HG03432 (cell line): ENCODE results near the gene APLF.

ENCODE experiments used
- ATAC-seq: cut with Tn5 transposase; IDR thresholded peaks from one replicate; pipeline ENCODE4 v1.9.1; 2021; ENCODE audit warnings: mild to moderate bottlenecking, moderate library complexity; ENCODE audit not compliant: unreplicated experiment

The APLF gene

DNA sequence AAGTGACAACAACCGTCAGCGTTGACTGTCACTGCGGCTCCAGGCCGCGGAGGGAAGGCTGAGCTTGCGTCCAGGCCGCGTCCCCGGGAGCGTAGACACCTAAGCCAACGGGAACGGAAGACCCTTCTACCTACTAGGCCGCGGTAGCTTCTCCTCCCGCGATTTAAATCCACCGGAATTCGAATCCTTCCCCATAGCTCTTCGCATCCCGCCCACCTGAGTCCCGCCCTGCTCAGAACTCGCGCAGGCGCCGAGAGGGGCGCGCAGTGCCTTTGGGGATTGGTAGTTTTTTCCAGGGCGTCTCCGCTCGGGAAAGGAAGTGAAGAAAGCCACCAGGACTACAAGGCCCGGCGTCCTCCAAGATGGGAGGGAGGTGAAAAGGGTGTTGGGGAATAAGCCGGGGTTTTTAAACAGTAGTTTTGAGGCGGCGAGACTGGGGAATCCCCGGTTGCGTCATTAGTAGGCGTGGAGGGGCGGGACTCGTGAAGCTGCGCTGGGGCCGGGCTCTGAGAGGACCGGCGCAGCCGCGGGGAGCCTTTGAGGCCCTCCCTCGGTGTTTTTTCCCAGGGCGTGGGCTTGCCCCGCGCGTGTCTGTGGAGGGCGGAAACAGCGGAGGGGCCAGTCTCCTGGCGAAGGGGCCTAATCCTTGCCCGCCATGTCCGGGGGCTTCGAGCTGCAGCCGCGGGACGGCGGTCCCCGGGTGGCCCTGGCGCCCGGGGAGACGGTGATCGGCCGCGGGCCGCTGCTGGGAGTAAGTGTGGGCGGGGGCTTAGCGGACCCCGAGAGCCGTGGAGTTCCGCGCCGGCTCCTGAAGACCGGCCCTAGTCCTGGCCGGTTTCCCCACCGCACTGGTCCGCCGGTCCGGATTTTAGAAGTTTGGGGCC, at the start of gene APLF, which contains the start of gene FBXO48:
APLF (plus strand) TSS at position 509 of the 884 bp plus-strand sequence; CDS start at position 656, 147 bp downstream.
FBXO48 (minus strand) TSS at position 218 of the 884 bp plus-strand sequence. CDS start 2,149 bp downstream, outside the sequence.
- ATAC-seq: peak; percentile 95

- no peak for ATAC-seq
Measured at GRCh38 chr2:68417926-68418325, 49.5 kb upstream of the APLF start.

- ATAC-seq: no peak
Measured at GRCh38 chr2:68418419-68418818, 49.0 kb upstream of the APLF start.

- peak; percentile 59 for ATAC-seq
Measured at GRCh38 chr2:68418855-68419254, 48.5 kb upstream of the APLF start.

- no peak for ATAC-seq
Measured at GRCh38 chr2:68420254-68420910, 47.0 kb upstream of the APLF start.

DNA sequence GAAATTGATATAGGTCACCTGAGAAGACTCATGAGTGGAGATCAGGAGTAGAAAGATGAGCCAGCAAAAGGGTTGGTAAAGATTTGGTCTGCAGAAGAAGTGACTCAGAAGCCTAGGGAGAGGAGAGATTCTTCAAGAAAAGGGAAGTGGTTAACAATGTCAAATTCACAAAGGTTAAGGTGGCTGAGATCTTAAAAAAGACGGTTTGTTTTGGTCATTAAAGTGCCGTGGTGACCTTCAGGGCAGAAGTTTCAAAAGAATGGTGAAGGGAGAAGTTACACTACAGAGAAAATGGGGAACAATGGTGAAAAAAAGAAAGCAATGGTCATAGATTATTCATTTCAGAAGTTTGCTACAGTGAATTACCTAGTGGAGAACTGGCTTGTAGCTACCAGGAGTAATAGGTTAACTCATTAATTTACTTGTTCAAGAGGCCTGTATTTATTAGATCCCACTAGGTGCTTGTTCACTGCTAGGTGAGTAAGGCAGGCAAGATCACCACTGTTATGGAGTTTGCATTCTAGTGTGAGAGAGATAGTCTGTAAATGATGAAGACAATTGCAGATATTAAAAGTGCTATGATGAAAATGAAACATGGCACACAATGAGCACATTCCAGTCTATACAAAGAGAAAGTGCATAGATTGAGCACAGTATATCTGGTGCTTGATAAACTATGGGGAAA, 43.3 kb upstream of the APLF start:
- ATAC-seq: peak; percentile 87

DNA sequence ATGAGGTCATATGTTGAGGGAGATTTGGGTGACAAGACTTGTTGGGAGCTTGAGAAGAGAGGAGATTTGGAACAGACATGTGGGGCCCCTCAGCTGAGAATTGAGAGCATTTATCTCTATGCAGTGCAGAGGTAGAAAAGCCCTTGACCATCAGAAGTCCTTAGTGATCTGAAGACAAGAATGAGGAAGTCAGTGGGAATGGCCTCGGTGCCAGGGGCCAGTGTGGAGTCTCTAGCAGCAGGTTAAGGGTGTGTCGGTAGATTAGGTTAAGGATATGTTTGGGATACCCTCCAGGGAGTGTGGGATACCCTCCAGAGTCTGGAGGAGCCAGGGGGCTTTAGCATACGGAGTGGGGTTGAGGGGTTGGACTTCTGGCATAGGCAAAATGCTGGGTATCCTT, 41.9 kb upstream of the APLF start:
- ATAC-seq: no peak

DNA sequence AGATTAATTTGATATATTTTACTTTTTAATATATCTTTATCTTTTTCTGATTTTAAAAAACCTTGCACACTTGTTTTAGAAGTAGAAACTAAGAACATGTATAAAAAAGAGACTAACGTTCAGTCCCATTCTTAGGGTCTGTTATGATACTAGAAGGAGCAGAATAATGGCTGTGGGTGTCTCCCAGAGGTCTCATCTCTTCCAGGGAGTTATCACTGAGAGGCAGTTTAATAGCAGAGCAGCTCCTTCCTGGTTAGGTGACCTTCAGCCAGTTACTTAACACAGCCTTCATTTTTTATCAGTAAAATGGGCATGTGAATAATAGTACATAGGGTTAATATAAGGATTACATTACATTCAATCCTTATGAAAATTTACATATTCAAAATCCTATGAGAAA, 40.9 kb upstream of the APLF start:
- no peak for ATAC-seq

- ATAC-seq: peak; percentile 32
Measured at GRCh38 chr2:68426848-68427579, 40.4 kb upstream of the APLF start.

DNA sequence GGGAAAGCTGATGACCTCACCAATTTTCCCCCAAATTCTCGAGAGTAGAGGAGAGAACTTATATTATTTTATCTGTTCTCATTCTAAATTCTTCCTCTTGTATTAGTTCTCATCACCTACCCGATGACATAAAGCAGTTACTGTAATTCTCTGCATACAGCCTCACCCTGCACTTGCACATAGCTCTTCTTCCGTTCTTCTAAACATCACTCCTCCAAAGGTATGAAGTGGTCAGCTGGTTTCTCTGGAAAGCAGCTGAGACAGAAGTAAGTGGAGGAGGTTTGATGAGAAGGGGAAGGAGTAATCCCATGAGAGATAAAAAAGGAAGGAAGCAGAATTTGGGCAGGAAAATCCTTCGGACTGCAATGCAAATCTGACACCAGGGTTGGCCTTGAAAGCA, 39.3 kb upstream of the APLF start:
- no peak for ATAC-seq

GRCh38 chr2:68428746-68429145, 38.6 kb upstream of the APLF start:
- ATAC-seq: no peak

- no peak for ATAC-seq
Measured at GRCh38 chr2:68429311-68429826, 38.0 kb upstream of the APLF start.

GRCh38 chr2:68431316-68431972, 35.9 kb upstream of the APLF start:
- ATAC-seq: no peak

GRCh38 chr2:68432696-68433658, 34.4 kb upstream of the APLF start:
- ATAC-seq: no peak

DNA sequence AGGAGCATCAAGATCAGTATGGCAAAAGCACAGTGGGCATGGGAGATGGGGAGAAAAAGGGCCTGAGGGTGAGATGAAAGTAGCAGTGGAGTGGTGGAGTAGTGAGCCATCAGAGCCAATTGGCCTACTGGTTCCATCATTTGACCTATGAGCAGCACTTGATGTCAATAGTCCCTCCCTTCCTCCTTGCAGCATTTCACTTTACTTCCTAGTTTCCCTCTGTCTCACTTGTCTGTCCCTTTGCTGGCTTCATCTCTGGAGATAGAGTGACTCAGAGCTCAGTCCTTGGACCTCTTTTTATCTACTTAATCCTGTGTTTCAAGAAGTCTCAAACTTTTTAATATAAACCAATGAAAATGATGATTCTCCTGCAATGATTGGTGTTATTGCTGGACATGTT, 32.4 kb upstream of the APLF start:
- peak; percentile 43 for ATAC-seq

DNA sequence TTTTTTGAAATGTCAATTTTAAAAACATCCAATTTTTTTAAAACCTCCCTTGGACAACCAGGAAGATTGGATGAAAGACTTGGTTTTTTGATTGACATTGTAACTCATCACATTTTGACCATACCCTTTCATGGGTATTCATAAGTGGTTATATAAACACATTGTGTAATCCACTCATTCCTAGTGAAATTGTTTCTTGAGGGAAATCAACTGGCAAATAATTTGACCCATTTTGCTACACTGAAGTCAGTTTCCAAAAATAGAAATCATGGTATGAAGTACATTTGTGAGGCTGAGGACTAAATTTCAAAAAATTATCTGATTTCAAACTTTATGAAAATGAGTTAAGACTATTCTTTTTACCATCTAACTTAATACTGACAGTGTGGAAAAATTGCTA, 31.8 kb upstream of the APLF start:
- no peak for ATAC-seq

- no peak for ATAC-seq
Measured at GRCh38 chr2:68436270-68436669, 31.1 kb upstream of the APLF start.

- ATAC-seq: no peak
Measured at GRCh38 chr2:68438455-68439303, 28.7 kb upstream of the APLF start.
